Fibroblast of peridontal ligament (primary cell): ENCODE data around the gene INTS7.

Experiments
- DNase-seq: peaks from one replicate; pipeline ENCODE4 v3.0.0-alpha.2; 2010; ENCODE audit errors: extremely low read depth

The INTS7 gene

GRCh38 chr1:211908951-211909350, 126.4 kb downstream of the INTS7 start:
- DNase-seq, result no peak

- DNase-seq, result no peak
These were observed 126.9 kb downstream of the INTS7 start for GRCh38 chr1:211908453-211908852.

DNA sequence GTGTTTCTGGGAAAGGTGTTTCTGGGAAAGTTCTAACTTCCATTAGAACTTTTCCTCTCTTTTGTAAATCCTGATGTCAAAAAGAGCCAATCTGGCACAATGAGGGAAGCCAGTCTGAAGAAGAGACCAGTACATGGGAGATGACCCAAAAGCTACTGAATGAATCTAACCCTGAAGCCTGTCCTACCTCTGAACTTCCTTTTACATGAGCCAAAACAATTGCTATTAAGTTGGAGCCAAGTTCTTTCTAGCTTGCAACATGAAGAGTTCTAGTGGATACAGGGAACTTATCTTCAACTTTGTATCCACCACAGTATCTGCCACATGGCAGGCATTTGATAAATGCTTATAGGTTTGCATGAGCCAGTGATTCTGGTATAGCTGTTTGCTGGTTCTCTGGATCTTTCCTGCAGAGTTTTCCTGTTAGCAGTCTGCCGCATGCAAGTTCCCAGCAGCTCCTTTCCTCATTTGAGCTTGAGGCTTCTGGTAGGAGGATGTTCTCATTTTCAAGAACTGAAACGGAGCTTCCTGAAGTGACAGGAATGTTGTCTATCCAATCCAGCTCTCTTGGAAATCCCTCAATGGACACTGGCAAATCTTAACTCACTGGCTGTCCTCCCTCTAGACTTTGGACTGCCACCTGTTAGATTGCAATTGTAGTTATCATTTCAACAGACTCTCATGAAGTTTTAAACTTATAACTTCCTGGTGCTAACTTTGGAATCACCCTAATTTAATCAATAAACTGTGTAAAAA, 131.7 kb downstream of the INTS7 start:
- DNase-seq, result no peak

DNA sequence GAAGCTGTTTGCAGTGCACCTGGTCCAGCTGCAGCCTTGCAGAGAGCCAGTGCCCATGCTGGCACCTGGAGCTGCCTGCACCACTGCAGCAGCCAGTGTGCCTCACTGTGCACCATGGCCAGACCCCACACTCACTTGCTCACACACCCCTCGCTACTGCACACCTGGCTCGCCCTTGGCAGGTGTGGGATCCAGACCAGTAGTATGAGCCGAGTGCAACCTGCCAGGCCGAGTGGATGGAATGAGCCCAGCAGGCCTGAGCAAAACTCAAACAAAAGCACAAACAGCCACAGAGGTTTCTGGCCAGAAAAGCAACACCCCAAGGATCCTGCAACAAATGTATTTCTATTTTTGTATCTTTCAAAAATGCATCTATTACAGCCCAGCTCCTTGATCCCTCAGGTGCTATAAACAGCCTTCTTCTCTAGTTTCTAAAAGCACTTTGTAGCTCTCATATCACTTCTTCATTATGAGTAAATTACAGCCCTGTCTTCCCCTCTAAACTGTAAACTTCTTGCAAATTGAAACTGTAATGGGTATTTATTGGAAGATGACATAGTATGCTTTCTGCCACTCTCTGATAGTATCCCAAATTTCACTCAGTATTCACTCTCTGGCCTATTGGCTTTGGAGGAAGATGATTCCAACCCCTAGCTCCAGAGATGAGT, 132.6 kb downstream of the INTS7 start:
- DNase-seq, result no peak

- DNase-seq, result no peak
These were observed 133.4 kb downstream of the INTS7 start for GRCh38 chr1:211901945-211902344.

DNA sequence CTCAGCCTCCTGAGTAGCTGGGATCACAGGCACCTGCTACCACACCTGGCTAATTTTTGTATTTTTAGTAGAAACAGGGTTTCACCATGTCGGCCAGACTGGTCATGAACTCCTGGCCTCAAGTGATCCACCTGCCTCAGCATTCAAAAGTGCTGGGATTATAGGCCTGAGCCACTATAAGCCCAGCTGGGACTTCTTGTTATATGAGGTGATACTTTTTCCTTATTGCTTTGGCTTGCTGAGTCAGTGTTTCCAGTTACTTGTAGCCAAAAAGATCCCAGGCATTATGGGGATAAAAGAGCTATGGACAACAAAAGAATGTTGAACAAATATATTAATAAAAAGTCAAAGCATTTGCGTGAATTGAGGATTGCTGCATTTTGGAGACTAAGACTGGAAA, 134.9 kb downstream of the INTS7 start:
- DNase-seq, result no peak

GRCh38 chr1:211896958-211897357, 138.4 kb downstream of the INTS7 start:
- peak; percentile 27 for DNase-seq

- no peak for DNase-seq
These were observed 140.1 kb downstream of the INTS7 start for GRCh38 chr1:211895126-211895759.

DNA sequence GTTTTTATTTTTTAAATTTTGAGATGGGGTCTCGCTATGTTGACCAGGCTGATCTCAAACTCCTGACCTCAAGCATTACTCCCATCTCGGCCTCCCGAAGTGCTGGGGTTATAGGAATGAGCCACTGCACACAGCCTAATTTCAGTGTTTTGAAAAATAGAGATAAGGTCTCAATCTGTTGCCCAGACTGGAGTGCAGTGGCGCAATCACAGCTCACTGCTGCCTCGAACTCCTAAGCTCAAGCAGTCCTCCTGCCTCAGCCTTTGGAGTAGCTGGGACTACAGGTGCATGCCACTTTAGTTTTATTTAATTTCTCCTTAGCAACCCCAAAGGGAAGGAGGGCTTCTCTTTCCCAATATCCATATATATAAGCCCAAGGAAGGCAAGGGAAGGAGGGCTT, 141.0 kb downstream of the INTS7 start:
- DNase-seq, result no peak

DNA sequence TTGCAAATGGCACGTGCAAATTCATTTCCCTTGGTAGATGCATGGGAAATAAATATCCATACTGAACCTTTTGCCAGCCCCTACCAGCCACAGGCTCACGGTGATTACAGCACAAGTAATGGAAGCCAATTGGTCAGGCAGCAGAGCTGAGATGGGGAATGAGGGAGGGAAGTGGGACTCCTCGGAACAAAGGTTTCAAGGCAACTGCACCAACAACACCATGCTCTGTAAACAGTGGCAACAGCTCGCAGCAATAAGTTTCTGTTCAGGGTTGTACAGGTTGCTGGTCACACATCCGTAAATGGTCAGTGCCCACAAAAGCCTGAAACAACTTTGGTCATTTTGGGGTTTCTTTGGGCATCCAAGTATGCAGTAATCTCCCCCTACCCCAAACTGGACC, 142.1 kb downstream of the INTS7 start:
- no peak for DNase-seq

DNA sequence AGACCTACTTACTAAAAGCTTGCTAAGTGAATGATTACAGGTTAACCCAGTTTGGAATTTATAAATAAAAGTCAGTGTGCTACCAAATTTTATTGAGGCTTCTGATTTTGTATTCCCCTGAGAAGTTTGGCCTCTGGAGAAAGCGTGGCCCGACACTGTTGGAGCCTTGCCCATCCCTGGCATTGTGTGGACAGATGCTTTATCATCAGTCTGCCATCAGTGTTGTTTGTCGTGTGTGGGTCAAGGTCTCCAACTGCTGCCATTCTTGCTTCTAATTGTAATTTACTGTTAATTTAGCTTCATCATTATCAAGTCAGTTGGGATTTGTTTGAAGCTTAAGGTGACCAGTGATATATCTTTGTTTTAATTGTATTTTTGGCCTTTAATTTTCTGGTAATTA, 142.8 kb downstream of the INTS7 start:
- DNase-seq, result no peak

DNA sequence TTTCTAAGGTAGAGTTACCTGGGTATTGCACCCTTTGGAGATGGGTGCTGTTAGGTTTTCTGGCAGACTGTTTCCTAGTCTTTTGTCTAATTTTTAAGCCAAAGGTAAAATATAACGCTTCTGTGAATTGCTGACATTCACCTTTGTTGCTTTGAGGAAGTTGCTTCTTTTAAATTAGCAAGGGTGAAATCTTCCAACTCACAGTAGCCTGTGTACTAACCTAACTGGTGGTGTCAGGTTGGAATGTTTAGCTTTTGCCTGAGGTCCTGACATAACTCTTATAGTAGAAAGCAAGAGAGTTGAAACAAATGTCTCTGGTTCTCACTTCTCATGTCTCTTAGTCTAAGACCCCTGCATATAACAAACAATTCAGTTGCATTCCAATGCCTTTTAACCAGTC, 143.6 kb downstream of the INTS7 start:
- no peak for DNase-seq
